Loucy (cell line): ENCODE results near the gene PROM2.

Experiments
- H2AFZ ChIP-seq: fragments of 200-600 bp; sonication (generic); 2 replicates; pipeline ENCODE4 v1.6.0; 2016; ENCODE audit warnings: antibody characterized with exemption, mild to moderate bottlenecking, low read length, moderate library complexity
- H3F3A ChIP-seq: fragments of 200-600 bp; 2 replicates; pipeline ENCODE4 v1.6.0; 2016; ENCODE audit warnings: antibody characterized with exemption, low read depth, mild to moderate bottlenecking
- H3K27me3 ChIP-seq: fragments of 200-600 bp; sonication (generic); 2 replicates; pipeline ENCODE4 v1.6.1; 2014; ENCODE audit warnings: low read length, mild to moderate bottlenecking; ENCODE audit not compliant: insufficient read depth, poor library complexity, severe bottlenecking
- H3K36me3 ChIP-seq: fragments of 200-600 bp; sonication (generic); 2 replicates; pipeline ENCODE4 v1.6.1; 2016; ENCODE audit warnings: low read length; ENCODE audit not compliant: insufficient read depth
- H3K4me1 ChIP-seq: fragments of 200-600 bp; sonication (generic); 2 replicates; pipeline ENCODE4 v1.5.1; 2014; ENCODE audit warnings: low read length, mild to moderate bottlenecking; ENCODE audit not compliant: insufficient read depth, poor library complexity, severe bottlenecking
- H3K4me2 ChIP-seq: fragments of 200-600 bp; sonication (generic); 2 replicates; pipeline ENCODE4 v1.6.0; 2014; ENCODE audit warnings: antibody characterized with exemption, low read length, low read depth, mild to moderate bottlenecking; ENCODE audit not compliant: poor library complexity, severe bottlenecking
- H3K4me3 ChIP-seq: fragments of 200-600 bp; sonication (generic); 2 replicates; pipeline ENCODE4 v1.5.1; 2014; ENCODE audit warnings: low read length, mild to moderate bottlenecking, mixed read lengths; ENCODE audit not compliant: poor library complexity, severe bottlenecking
- H3K79me2 ChIP-seq: fragments of 200-600 bp; sonication (generic); 2 replicates; pipeline ENCODE4 v1.6.1; 2014; ENCODE audit warnings: low read length; ENCODE audit not compliant: insufficient read depth
- H3K9ac ChIP-seq: fragments of 200-600 bp; sonication (generic); 2 replicates; pipeline ENCODE4 v1.6.0; 2014; ENCODE audit warnings: mild to moderate bottlenecking, low read depth, low read length, moderate library complexity; ENCODE audit not compliant: poor library complexity, severe bottlenecking
- H3K9me2 ChIP-seq: fragments of 200-600 bp; sonication (generic); replicated peaks from 2 replicates; pipeline ENCODE4 v1.6.1; 2016; ENCODE audit warnings: low read depth, low read length, mixed read lengths
- H3K9me3 ChIP-seq: fragments of 200-600 bp; sonication (generic); 2 replicates; pipeline ENCODE4 v1.6.1; 2014; ENCODE audit warnings: mild to moderate bottlenecking, antibody characterized with exemption, low read length, low read depth; ENCODE audit not compliant: insufficient read depth
- H4K20me1 ChIP-seq: fragments of 200-600 bp; sonication (generic); 2 replicates; pipeline ENCODE4 v1.6.0; 2014; ENCODE audit warnings: antibody characterized with exemption, low read length, mild to moderate bottlenecking; ENCODE audit not compliant: insufficient read depth, poor library complexity, severe bottlenecking
- EZH2phosphoT487 ChIP-seq: fragments of 200-600 bp; IDR thresholded peaks from 2 replicates; pipeline ENCODE4 v1.6.1; 2018; ENCODE audit warnings: antibody characterized with exemption, mild to moderate bottlenecking, moderate library complexity, borderline replicate concordance
- TF ChIP-seq, protein P1 (sequence below): fragments of 200-600 bp; sonication (generic); conservative IDR thresholded peaks from 2 replicates; pipeline ENCODE4 v1.5.1; 2014; ENCODE audit warnings: mild to moderate bottlenecking, antibody characterized with exemption, low read length

Gene PROM2

DNA sequence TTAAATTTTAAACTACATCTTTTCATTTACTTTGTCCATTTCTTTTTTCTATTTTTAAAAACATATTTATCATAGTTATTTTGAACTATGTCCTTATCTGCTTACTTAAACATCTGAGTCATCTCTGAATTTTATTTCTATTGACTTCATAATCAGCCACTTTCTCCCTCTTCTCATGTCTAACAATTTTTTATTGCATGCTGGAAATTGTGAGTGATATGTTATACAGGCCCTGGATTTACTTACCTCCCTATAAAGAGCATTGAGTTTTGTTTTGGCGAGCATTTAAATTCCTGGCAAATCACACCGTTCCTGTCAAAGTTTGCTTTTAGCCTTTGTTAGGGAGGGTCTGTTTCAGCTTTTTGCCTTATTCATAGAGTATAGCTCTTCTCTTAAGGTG lies 62.2 kb downstream of the PROM2 start:
- H3K4me3 ChIP-seq: no peak overlapping the region

DNA sequence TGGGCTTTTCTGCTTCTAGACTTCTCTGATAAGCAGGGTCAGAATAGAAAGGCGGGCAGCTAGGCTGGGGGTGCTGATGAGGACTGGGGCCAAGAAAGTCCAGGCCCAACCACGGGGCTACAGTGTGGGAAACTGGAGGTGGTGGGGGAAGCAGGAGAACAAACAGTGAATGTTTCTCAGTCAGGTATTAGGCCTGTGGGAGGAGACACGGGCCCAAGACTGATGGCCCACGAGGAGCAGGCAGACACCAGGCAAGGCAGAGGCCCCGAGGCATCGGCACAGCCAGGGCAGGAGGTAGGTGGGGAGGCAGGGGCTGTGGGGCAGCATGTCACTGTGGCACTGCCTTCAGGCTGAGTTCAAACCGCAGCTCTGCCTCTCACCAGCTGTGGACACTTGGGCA lies 63.6 kb downstream of the PROM2 start:
- TF ChIP-seq EZH2phosphoT487: no peak
- no peak overlapping the region for H2AFZ ChIP-seq
- H3K4me3 ChIP-seq: no peak overlapping the region
- H3F3A ChIP-seq: no peaks in the 10 kb centered on the region
- H3K79me2 ChIP-seq: no peaks in the 10 kb centered on the region
- no peak overlapping the region for H3K4me2 ChIP-seq
- H3K27me3 ChIP-seq: no peaks in the 10 kb centered on the region
- no peaks in the 10 kb centered on the region for H4K20me1 ChIP-seq
- no peaks in the 10 kb centered on the region for H3K4me1 ChIP-seq
- H3K9ac ChIP-seq: no peak overlapping the region
- H3K9me3 ChIP-seq: no peaks in the 10 kb centered on the region
- no peaks in the 10 kb centered on the region for H3K9me2 ChIP-seq
- H3K36me3 ChIP-seq: no peaks in the 10 kb centered on the region

More for the DNA sequence above, 62.2 kb downstream of the PROM2 start:
- no peaks in the 10 kb centered on the region for H3K79me2 ChIP-seq
- no peak for TF ChIP-seq EZH2phosphoT487
- TF ChIP-seq, protein P1, sequence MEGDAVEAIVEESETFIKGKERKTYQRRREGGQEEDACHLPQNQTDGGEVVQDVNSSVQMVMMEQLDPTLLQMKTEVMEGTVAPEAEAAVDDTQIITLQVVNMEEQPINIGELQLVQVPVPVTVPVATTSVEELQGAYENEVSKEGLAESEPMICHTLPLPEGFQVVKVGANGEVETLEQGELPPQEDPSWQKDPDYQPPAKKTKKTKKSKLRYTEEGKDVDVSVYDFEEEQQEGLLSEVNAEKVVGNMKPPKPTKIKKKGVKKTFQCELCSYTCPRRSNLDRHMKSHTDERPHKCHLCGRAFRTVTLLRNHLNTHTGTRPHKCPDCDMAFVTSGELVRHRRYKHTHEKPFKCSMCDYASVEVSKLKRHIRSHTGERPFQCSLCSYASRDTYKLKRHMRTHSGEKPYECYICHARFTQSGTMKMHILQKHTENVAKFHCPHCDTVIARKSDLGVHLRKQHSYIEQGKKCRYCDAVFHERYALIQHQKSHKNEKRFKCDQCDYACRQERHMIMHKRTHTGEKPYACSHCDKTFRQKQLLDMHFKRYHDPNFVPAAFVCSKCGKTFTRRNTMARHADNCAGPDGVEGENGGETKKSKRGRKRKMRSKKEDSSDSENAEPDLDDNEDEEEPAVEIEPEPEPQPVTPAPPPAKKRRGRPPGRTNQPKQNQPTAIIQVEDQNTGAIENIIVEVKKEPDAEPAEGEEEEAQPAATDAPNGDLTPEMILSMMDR: no peak
- no peaks in the 10 kb centered on the region for H3K36me3 ChIP-seq
- no peaks in the 10 kb centered on the region for H3F3A ChIP-seq
- no peaks in the 10 kb centered on the region for H3K4me1 ChIP-seq
- H4K20me1 ChIP-seq: no peaks in the 10 kb centered on the region
- H3K27me3 ChIP-seq: no peaks in the 10 kb centered on the region
- no peaks in the 10 kb centered on the region for H3K9me3 ChIP-seq
- H2AFZ ChIP-seq: no peak overlapping the region
- H3K9ac ChIP-seq: no peak overlapping the region
- no peak overlapping the region for H3K4me2 ChIP-seq
- no peaks in the 10 kb centered on the region for H3K9me2 ChIP-seq
